HepG2 (cell line): ENCODE measurements around the gene TMEM19. TPM values are rescaled to one million over a fixed set of nuclear protein-coding genes. Genes with fewer than 3 reads are reported as not detected.

Experiments
- BHLHE40 ChIP-seq: IDR thresholded peaks from 2 replicates; pipeline ENCODE4 v1.6.1; 2011; ENCODE audit warnings: low read length, improper control_type of control experiment
- CBX2 ChIP-seq, 2 experiments: fragments of 200-600 bp in 1 of 2; sonication (generic); formaldehyde crosslinking in 1 of 2; IDR thresholded peaks; 2 replicates each; pipeline versions ENCODE4 v1.7.0 to v1.8.1; 2018 to 2022; ENCODE audit warnings: low read depth in 2 of 2, low read length in 1 of 2, mild to moderate bottlenecking in 1 of 2, missing genetic modification reagents in 1 of 2
- ELF1 ChIP-seq: sonication (generic); formaldehyde crosslinking; IDR thresholded peaks from 2 replicates; pipeline ENCODE4 v1.4.0; 2020; ENCODE audit warnings: missing genetic modification reagents
- KDM5B ChIP-seq: sonication (generic); formaldehyde crosslinking; IDR thresholded peaks from 2 replicates; pipeline ENCODE4 v1.4.0; 2020; ENCODE audit warnings: missing genetic modification reagents, mild to moderate bottlenecking, borderline replicate concordance
- LRRFIP1 ChIP-seq: sonication (generic); formaldehyde crosslinking; conservative IDR thresholded peaks from 2 replicates; pipeline ENCODE4 v1.4.0; 2020; ENCODE audit warnings: missing genetic modification reagents
- PHF20 ChIP-seq: sonication (generic); formaldehyde crosslinking; IDR thresholded peaks from 2 replicates; pipeline ENCODE4 v1.5.0; 2020; ENCODE audit warnings: mild to moderate bottlenecking, missing genetic modification reagents
- PHF5A ChIP-seq: IDR thresholded peaks from one replicate; pipeline ENCODE4 v1.6.1; 2018; ENCODE audit warnings: low read depth, missing genetic modification reagents; ENCODE audit not compliant: unreplicated experiment
- POLR2AphosphoS5 ChIP-seq: IDR thresholded peaks from 2 replicates; pipeline ENCODE4 v1.6.1; 2012; ENCODE audit warnings: low read depth, low read length
- PRDM15 ChIP-seq: sonication (generic); formaldehyde crosslinking; IDR thresholded peaks from 2 replicates; pipeline ENCODE4 v1.4.0; 2020; ENCODE audit warnings: missing genetic modification reagents
- SAFB2 ChIP-seq: sonication (generic); formaldehyde crosslinking; IDR thresholded peaks from 2 replicates; pipeline ENCODE4 v1.5.1; 2020; ENCODE audit warnings: missing genetic modification reagents, low read depth, mild to moderate bottlenecking, borderline replicate concordance
- TIGD3 ChIP-seq: sonication (generic); formaldehyde crosslinking; IDR thresholded peaks from 2 replicates; pipeline ENCODE4 v1.5.1; 2020; ENCODE audit warnings: mild to moderate bottlenecking, missing genetic modification reagents, borderline replicate concordance
- XBP1 ChIP-seq: sonication (generic); formaldehyde crosslinking; IDR thresholded peaks from 2 replicates; pipeline ENCODE4 v1.5.0; 2020; ENCODE audit warnings: missing genetic modification reagents
- ZEB1 ChIP-seq: IDR thresholded peaks from 2 replicates; pipeline ENCODE4 v1.6.1; 2012; ENCODE audit warnings: mild to moderate bottlenecking, low read depth, inconsistent platforms; ENCODE audit not compliant: insufficient replicate concordance
- ZNF160 ChIP-seq: sonication (generic); formaldehyde crosslinking; IDR thresholded peaks from 2 replicates; pipeline ENCODE4 v1.8.0; 2022; ENCODE audit warnings: mild to moderate bottlenecking, inconsistent platforms, missing genetic modification reagents
- ZNF251 ChIP-seq: sonication (generic); formaldehyde crosslinking; IDR thresholded peaks from 2 replicates; pipeline ENCODE4 v1.9.0; 2021; ENCODE audit warnings: mild to moderate bottlenecking, missing genetic modification reagents
- polyA plus RNA-seq, 8 experiments: library from polyadenylated mRNA; depleted of rRNA in 3 of 8; stranded (reverse) in 7 of 8; unstranded in 1 of 8; fragments of >200 nt; fragmentation: Illumina TruSeq in 4 of 8; extraction: Trizol in 4 of 8; gene quantifications; 2 replicates each; pipeline versions ENCODE4 v1.2.1 to v1.2.3, GENCODE V29; 2011 to 2016; ENCODE audit warnings: low read depth in 4 of 8, missing spikeins in 1 of 8, mixed read lengths in 1 of 8; ENCODE audit not compliant: insufficient read depth in 1 of 8
- total RNA-seq, 5 experiments: library from RNA; depleted of rRNA; stranded (reverse); fragments of >200 nt; fragmentation: Illumina TruSeq; extraction: Trizol; gene quantifications; 2 replicates each; pipeline ENCODE4 v1.2.3, GENCODE V29; 2016; ENCODE audit warnings: low read depth in 1 of 5
- TF ChIP-seq, protein P1 (sequence below): sonication (generic); formaldehyde crosslinking; IDR thresholded peaks from 2 replicates; pipeline ENCODE4 v1.5.1; 2020; ENCODE audit warnings: mild to moderate bottlenecking, missing genetic modification reagents
- TF ChIP-seq, protein P2 (sequence below): IDR thresholded peaks from 2 replicates; pipeline ENCODE4 v1.6.1; 2016; ENCODE audit warnings: mild to moderate bottlenecking, missing biosample characterization, missing genetic modification reagents

The TMEM19 gene
- total and polyA plus RNA-seq, 2 of the 13 experiments (the other 11 are each of a cell fraction or from before 2014, with no cell fraction given): 16.9 to 22.5 TPM

DNA sequence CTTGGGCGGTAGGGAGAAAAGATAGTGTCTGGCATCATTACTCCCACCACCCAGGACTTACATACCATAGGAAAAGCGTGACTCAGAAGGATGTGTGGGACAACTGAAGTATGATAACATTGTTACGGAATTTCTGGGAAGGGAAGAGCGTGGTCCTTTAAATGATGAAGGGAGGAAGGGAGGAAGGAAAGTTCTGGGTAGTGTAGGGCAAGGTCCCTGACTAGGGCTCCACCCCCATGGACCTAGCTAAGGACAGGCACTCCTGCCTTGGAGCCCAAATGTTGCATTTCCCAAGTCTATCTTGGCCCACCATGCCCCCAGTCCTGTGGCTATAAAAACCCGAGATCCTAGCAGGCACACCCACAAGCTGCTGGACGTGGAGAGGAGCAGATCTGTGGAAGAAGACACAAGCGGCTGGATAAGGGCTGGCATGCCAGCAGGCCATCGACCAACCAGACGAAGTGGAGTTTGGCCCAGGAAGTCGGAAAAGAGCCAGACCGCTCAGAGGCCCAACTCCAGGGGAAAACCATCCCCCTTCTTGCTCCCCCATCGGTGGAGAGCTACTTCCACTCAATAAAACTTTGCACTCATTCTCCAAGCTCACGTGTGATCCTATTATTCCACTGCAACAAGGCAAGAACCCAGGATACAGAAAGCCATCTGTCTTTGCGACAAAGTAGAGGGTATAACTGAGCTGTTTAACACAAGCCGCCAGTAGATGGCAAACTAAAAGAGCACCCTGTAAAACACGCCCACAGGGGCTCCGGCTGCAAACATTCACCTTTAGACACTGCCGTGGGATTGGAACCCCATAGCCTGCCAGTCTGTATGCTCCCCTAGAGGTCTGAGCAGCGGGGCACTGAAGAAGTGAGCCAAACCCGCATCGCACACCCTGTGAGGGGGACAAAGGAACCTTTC lies 45.8 kb downstream of the TMEM19 start (continued):
- no peak for TF ChIP-seq PRDM15 (CRISPR knock-in tag)
- TF ChIP-seq SAFB2: no peak
- TF ChIP-seq, protein P1, sequence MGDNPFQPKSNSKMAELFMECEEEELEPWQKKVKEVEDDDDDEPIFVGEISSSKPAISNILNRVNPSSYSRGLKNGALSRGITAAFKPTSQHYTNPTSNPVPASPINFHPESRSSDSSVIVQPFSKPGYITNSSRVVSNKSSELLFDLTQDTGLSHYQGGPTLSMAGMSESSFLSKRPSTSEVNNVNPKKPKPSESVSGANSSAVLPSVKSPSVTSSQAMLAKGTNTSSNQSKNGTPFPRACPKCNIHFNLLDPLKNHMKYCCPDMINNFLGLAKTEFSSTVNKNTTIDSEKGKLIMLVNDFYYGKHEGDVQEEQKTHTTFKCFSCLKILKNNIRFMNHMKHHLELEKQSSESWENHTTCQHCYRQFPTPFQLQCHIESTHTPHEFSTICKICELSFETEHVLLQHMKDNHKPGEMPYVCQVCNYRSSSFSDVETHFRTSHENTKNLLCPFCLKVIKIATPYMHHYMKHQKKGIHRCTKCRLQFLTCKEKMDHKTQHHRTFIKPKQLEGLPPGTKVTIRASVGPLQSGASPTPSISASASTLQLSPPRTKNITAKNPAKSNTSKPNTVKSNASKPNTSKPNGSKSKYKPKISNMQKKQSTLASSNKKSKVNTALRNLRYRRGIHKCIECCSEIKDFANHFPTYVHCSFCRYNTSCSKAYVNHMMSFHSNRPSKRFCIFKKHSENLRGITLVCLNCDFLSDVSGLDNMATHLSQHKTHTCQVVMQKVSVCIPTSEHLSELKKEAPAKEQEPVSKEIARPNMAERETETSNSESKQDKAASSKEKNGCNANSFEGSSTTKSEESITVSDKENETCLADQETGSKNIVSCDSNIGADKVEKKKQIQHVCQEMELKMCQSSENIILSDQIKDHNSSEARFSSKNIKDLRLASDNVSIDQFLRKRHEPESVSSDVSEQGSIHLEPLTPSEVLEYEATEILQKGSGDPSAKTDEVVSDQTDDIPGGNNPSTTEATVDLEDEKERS (CRISPR knock-in tag): peak; percentile 76; the same call in 1 of the 2 replicates
- TF ChIP-seq ZNF251: no peak
- 0 out of 2 replicates have a peak, but pooled peaks have one; percentile 54 for TF ChIP-seq TIGD3 (CRISPR knock-in tag)
- no peak for TF ChIP-seq ZNF160 (CRISPR knock-in tag)
- no peak for TF ChIP-seq PHF5A
- TF ChIP-seq KDM5B (CRISPR knock-in tag): no peak; the same call in 1 of the 2 replicates
- TF ChIP-seq XBP1 (CRISPR knock-in tag): no peak
- TF ChIP-seq PHF20 (CRISPR knock-in tag): no peak
- no peak for TF ChIP-seq ZEB1
- no peak for TF ChIP-seq LRRFIP1 (CRISPR knock-in tag)
- no peak for TF ChIP-seq CBX2 (IDR thresholded peaks at IDR 0.05; ENCODE audit: low read depth, low read length)
- TF ChIP-seq CBX2 (CRISPR knock-in tag; IDR thresholded peaks at IDR 0.05; ENCODE audit: low read depth): no peak
- no peak for TF ChIP-seq ELF1 (CRISPR knock-in tag)
- TF ChIP-seq, protein P2, sequence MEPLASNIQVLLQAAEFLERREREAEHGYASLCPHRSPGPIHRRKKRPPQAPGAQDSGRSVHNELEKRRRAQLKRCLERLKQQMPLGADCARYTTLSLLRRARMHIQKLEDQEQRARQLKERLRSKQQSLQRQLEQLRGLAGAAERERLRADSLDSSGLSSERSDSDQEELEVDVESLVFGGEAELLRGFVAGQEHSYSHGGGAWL (CRISPR knock-in tag): no peak
- TF ChIP-seq BHLHE40: no peak
- TF ChIP-seq POLR2AphosphoS5: peak; percentile 56
